Upper lobe of left lung (tissue), 4 donors: ENCODE measurements around the gene CDKAL1.

Source experiments
- EP300 ChIP-seq, 4 donors: sonication (generic); formaldehyde crosslinking; IDR thresholded peaks; one replicate each; pipeline ENCODE4 v1.5.1; 2017; ENCODE audit warnings: antibody characterized with exemption in 4 of 4, control low read depth in 2 of 4
- POLR2A ChIP-seq, 4 donors: fragments of 450-650 bp; IDR thresholded peaks; one replicate each; pipeline ENCODE4 v1.5.1; 2016 to 2017; ENCODE audit warnings: antibody characterized with exemption in 4 of 4, mild to moderate bottlenecking in 2 of 4
- POLR2AphosphoS5 ChIP-seq, 2 donors: sonication (generic); formaldehyde crosslinking; IDR thresholded peaks; one replicate each; pipeline ENCODE4 v1.5.1; 2017; ENCODE audit warnings: antibody characterized with exemption in 2 of 2
- TF ChIP-seq, protein P1 (sequence below), 6 experiments: fragments of 450-650 bp in 4 of 6; fragments of 200-600 bp in 2 of 6; sonication (generic) in 2 of 6; IDR thresholded peaks; one replicate each; pipeline ENCODE4 v1.5.1; 2016 to 2019; ENCODE audit warnings: antibody characterized with exemption in 6 of 6

DNA sequence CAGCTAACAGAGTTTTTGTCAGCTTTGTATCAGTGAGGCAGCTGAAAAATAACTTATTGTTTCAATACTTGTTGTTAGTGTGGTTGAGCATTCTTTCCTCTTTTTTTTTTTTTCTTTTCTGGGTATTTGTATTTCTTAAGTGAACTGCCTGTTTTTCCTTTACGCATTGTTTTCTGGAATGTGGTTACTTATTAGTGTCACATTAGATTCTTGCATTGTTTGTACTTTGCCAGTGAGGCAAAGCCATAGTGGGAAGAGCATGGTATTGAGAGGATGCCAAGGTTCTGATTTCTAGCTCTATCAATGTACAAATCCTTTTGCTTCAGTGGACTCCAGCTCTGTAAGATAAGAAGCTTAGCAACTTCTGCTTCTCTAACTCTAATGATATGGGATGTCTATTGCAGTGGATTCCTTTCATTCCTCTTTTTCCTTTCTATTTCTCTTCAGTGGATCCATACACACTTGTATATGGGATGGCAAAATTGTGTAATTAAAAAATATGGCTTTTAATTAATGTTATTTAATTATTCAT, 3.9 kb downstream of the CDKAL1 start:
- TF ChIP-seq, protein P1, sequence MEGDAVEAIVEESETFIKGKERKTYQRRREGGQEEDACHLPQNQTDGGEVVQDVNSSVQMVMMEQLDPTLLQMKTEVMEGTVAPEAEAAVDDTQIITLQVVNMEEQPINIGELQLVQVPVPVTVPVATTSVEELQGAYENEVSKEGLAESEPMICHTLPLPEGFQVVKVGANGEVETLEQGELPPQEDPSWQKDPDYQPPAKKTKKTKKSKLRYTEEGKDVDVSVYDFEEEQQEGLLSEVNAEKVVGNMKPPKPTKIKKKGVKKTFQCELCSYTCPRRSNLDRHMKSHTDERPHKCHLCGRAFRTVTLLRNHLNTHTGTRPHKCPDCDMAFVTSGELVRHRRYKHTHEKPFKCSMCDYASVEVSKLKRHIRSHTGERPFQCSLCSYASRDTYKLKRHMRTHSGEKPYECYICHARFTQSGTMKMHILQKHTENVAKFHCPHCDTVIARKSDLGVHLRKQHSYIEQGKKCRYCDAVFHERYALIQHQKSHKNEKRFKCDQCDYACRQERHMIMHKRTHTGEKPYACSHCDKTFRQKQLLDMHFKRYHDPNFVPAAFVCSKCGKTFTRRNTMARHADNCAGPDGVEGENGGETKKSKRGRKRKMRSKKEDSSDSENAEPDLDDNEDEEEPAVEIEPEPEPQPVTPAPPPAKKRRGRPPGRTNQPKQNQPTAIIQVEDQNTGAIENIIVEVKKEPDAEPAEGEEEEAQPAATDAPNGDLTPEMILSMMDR (IDR thresholded peaks at IDR 0.05) = no peak
- TF ChIP-seq POLR2A (IDR thresholded peaks at IDR 0.05) (no peak), POLR2AphosphoS5 (IDR thresholded peaks at IDR 0.05) (no peak), EP300 (IDR thresholded peaks at IDR 0.05) (no peak)
